NCI-H1105 treated with DMSO at 0.1 percent for 48 hours (cell line): ENCODE measurements around the gene CTAGE8.
"Not testable (repeated sequence)": the region's sequence is repeated elsewhere in the genome, so short reads cannot be mapped to it uniquely, and the experiment has no call there.

Experiments used
- DNase-seq: peaks from one replicate; lab custom pipeline; 2025; lab: John Stamatoyannopoulos, UW

Gene CTAGE8, protein sequence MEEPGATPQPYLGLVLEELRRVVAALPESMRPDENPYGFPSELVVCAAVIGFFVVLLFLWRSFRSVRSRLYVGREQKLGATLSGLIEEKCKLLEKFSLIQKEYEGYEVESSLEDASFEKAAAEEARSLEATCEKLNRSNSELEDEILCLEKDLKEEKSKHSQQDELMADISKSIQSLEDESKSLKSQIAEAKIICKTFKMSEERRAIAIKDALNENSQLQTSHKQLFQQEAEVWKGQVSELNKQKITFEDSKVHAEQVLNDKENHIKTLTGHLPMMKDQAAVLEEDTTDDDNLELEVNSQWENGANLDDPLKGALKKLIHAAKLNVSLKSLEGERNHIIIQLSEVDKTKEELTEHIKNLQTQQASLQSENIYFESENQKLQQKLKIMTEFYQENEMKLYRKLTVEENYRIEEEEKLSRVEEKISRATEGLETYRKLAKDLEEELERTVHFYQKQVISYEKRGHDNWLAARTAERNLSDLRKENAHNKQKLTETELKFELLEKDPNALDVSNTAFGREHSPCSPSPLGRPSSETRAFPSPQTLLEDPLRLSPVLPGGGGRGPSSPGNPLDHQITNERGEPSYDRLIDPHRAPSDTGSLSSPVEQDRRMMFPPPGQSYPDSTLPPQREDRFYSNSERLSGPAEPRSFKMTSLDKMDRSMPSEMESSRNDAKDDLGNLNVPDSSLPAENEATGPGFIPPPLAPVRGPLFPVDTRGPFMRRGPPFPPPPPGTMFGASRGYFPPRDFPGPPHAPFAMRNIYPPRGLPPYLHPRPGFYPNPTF

DNA sequence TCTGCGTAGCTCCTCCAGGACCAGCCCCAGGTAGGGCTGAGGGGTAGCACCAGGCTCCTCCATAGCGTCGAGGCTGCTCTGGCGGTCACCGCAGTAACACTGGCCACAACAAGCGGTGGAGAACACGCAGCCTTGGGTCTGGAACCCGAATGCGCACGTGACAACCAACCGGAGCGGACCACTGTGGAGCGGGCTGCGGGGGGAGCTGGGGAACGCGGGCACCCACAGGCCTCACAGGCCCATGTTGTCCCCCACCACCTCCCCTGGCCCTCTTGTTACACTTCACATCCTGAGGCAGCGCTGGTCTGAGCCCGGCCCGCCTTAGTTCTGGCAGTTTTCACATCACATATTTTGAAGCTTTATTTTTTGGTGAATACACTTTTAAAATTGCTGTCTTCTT is at the start of gene CTAGE8:
TSS of gene CTAGE8 (minus strand) at position 101 of the 400 bp plus-strand sequence. CDS start at position 63, 38 bp downstream.
- not testable (repeated sequence) for DNase-seq

DNA sequence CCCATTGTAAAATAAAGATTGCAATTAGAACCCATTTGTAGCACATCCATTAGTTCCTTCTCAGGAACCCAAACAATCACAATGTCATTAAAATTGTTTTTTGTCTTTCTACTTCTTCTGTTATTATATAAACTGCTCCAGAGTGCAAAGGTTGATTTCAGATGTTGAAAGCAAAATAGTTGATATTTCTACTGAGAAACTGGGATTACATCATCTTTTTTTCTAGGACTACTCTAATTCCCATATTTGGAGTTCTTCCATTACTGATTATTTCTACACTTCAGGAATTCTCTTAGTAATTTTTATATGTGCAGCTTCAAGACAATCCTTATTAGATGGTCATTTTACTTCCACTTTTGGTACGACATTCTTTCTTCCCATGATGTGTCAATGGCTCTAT is 48.4 kb upstream of the CTAGE8 start:
- not testable (repeated sequence) for DNase-seq

DNA sequence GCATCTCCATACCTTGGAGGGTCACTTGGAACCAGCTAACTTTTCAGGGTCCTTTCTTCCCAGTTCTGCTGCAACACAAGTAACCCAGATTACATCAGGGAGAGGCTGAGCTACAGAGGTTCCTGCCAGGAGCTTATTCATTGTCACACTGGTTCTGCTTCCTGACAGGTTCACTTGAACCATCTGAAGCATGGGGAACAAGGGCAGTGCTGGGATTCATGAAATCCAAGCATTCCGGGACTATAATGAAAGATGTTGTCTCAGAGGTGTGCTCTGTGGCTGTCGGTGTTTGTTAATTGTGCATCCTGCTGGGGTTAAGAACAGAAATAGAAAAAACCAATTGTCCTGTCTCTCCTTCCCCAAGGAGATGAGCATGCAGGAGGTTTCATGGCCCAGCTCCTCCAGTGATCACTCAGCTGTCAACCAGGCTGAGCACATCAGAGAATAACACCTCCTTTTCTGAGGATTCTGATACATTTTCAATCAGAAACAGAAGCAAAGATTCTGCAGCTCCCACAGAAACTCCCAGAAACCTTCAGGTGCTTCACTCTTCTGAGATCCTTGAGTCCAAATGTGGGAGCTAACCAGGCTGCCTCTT is 42.9 kb upstream of the CTAGE8 start, which contains the start of gene OR2A1:
TSS of gene OR2A1 (plus strand) at position 548 of the 598 bp plus-strand sequence. CDS start 5,706 bp downstream, outside the sequence.
- DNase-seq: not testable (repeated sequence)

DNA sequence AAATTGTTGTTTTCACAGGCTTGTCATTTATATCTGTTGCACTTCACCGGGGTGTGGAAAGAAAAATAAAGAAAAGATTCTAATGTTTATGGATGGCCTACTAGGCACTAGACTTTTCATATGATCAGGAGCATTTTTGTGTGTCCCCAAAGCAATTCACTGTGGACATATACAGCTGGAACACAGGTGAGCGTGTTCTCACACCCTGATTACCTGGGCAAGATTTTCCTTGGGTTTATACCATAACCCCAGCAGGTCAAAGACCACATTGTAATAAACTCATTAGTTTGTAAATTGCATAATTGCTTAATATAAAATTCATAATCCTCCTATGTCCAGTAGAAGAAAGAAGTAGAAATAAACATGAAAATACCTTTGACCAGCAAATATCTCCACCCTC is 42.1 kb upstream of the CTAGE8 start:
- DNase-seq: not testable (repeated sequence)

DNA sequence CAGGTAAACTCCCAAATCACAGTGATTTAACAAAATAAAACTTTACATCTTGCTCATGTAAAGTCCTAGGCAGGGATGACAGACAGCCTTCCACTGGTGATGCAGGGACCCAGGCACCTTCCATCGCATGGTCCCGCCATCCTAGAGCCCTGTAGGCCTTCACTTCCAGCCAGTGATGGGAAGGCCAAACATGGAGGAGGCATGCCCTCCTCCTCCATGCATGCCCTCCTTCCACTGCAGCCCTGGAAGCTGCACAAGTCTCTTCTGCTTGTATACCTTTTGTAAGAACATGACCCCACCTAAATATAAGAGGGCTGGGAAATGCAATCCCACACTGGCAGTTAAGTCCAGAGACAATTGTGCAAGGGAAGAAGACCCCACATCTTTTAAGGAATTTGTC is 40.6 kb upstream of the CTAGE8 start:
- not testable (repeated sequence) for DNase-seq

DNA sequence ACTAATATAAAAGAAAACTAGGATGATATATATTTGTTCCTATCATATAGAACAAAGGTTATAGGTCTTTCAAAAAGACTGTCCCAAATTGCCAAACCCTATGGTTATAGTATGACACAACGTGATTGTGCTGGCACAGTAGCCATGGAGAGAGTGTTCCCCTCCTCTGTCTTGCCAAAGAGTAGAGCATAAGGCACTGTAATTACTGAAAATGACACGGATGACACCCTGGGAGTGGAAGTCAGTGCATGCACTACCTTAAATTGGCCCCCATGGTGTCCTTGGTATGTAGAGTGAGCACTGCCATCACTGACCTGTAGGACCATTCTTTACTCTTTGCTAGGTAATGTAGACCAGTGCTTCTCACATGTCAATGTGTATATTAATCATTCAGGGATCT is 36.1 kb upstream of the CTAGE8 start:
- not testable (repeated sequence) for DNase-seq

DNA sequence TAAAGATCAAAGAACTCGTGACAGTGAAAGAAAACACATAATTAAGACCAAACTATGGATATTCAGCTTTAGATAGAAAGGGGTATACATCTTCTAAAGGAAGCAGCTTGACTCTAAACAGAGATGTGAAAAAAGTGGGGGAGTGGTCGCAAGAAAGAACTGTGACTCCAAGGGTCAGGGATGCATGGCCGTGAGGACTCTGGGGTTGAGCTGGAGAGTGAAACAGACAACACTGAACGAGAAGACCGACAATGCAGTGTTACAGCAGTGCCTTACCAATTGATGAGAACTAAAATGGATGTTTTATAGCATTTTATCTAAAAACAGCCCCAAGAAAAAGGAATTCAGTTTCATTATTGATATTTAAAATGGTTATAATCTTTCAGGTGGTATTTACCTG is 34.5 kb upstream of the CTAGE8 start:
- not testable (repeated sequence) for DNase-seq

DNA sequence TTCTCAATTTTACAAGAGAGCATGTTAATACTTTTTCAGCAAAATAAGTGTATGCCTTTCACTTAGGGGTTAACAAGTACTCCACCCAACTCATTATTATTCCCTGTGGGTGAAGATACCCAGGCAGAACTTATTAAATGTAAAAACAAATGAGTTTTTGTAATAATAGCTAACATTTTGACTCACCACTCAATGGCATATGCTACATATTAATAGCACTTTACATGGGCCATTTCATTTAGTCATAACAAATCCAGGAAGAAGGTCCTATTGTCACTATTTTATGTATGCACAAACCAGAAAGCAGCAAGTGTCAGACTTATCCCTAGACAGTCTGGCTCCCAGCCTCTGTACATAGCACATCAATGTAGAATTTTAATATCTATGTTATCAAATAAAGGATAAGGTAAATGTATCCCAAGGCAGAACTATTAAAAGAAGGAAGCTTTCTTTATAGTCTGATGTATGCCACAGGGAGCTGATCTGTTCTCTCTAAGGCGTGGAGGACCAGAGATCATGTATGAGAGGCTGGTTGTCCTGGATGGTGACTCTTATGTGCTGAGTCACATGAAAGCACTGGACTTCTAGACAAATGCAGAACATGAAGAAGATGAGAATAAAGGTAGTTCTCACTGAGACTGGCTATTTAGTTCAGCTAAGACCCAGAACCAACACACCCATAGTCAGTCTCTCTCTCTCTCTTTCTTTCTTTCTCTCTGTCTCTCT is 33.7 kb upstream of the CTAGE8 start:
- not testable (repeated sequence) for DNase-seq

DNA sequence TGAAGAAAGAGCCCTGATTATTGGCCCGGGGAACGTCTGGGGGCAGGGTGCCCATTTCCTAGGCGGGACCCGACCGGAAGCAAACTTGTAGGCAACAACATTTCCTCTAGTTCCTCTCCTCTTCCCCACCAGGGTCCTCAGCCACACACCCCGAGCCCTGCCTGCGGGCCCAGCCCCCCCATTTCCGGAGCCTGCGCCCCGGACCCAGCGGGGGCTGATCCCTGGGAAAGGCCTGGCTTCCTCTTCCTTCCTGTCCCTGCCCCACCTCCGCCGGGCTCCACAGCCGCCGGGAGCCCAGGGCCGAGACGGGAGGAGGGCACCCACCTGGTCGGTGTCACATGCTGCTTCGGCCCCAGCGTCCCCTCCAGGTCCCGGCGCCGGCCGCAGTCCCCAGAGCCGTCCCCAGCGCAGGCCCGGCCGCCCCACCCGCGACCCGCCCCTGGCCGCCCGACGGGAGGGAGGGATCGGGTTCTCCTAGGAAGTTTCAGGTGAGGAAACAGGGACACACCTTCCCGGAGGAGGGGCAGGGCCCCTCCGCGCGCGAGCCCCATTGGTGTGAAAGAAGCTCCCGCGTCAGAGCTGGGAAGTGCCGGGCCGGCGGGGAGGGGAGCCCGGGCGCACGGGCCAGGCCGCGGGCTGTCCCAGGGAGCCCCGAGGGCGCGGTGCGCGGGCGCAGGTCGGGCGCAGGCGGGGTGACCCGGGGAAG is 24.9 kb upstream of the CTAGE8 start:
- not testable (repeated sequence) for DNase-seq

DNA sequence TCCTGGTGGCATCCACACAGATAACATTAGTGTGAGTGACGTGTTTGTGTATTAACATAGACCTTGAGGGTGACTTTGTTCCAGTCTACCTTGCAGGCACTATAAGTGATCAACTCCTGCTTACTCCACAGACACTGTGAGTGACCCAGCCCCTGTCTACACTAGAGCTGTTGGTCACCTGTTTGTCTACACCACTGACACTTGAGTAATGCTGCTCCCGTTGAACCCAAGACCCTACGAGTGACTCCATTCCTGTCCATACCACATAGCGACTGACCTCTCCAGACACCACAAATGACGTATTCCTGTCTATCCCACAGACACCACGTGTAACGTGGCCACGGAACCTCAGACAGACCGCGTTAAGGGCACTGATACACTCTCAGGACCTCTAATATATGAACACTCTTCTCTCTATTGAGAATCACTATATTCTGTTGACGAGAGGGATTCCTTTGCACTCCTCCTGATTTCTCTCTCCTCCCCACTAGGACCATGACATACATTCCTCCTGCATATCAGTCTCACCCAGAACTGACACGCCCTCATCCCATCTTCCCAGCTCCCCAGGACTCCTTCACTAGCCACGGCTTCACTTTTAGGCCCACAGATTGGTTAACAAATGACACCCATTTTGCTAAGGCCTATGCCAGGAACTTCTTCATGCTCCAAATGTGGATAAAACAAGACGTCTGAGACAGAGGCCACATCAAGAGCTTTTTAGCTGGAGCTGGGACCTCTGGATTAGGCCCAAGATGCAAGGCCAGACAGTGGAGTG is 23.5 kb upstream of the CTAGE8 start:
- DNase-seq: not testable (repeated sequence)

DNA sequence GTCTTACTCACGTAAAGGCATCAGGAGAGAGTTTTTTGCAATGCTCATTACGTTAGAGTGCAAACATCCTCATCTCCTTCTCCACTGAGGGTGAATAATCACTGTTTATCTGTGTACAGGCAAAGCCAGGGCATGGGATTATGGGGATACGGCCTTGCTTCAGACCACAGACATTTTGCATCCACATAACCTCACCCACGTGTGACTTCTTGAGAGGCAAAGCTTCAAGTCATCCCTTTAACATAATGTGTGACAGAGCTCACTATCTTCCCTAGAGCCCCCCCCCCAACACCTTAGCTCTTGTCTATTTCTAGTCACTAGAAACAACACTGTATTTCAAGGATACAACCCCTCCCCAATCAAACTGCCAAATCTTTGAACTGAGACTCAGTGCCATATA is 22.5 kb upstream of the CTAGE8 start:
- not testable (repeated sequence) for DNase-seq

DNA sequence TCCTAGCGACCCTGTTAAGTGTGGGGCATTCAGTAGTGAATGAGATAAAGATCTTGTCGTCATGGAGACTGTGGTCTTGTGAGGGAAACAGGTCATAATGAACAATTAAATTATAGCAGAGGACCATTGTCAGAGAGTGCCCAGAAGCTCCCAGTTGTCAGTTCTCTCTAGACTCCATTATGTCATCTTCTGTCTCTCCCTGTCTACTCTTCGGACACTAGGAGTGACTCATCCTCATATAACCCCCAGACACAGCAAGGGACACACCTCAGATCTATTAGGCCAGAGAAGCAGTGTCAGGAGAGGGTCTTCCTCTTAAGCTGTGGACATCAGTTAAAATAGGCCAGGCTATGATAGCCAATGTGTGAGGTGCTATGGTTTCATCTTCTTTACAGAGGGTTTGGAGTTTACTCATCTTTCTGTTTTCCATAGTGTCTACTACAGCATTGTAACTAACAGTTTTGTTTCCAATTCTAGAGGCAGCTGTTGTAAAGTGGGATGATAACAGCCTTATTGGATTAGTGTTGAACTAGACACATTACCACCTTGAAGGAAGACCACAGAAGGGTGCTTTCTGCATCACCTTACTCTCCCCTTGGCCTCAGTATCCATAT is 18.2 kb upstream of the CTAGE8 start:
- not testable (repeated sequence) for DNase-seq

DNA sequence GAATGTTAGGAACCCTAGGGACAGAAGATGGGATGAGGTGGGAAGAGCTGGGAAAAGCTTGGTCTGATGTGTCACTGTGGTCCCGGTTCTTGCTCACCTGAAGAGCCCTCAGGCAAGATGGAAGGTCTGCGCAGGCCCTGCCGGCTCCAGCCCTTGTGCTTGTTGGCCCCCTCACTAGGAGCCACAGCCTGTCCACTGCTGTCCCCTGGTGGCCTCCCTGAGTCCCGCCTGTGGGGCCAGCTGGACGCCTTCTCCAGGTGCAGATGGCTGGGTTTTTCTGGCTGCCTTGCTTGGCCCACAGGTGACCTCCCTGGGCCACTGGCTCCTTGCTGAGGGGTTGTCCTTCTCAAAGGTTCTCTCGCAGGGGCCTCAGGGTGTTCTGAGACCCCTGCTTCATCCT is 14.6 kb upstream of the CTAGE8 start:
- not testable (repeated sequence) for DNase-seq

DNA sequence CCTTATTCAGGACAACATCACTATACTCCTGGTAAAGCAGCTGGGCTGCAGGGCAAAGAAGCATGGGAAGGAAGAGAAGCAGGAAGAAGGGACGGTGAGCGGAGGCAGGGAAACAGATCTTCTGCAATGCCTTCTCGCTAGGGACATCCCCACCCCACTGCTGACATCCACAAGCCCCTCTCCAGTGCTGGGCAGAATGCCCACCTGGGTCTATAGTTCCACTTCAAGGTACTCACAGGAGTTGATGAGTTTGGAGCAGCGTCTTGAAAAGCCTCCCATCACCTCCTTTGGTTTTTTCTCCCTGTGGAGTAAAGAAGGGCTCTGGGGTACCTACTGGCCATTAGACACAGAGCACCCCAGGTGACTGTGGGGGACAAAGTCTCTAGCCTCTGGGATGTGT is 13.4 kb upstream of the CTAGE8 start:
- not testable (repeated sequence) for DNase-seq

DNA sequence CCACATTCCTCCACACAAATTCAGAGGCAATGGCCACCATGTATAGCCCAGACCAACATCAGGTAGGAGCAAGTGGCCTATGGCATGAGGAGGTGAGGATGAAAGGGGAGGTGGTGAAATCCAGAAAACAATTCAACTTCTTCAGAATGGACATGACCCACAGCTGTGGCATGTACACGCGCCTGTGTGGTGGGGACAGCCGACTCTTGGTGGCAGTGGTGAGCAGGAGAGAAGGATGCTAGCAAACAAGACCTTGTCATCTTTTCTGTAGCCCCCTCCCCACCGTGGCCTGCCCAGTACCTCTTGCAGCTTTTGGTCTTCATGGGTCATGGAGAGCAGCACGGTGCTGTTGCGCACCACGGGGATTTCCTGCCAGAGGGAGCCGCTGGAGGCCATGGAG is 12.9 kb upstream of the CTAGE8 start:
- not testable (repeated sequence) for DNase-seq

DNA sequence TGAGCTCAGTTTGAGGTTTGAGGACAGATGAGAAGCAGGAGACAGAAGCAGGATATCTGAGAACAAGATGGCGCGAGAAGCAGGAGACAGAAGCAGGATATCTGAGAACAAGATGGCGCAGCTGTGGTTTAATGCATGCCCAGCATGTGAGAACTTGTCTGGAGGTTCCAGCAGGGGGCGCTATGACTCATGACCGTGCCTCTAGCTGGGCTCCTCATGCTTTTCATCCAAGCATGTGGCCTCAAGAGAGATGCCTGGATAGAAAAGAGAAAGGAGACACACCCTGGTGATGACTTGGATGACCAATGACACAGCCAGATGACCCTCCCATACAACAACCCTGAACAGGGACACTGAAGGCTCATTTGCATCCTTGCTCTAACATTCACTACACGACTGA is 10.9 kb upstream of the CTAGE8 start:
- DNase-seq: not testable (repeated sequence)

DNA sequence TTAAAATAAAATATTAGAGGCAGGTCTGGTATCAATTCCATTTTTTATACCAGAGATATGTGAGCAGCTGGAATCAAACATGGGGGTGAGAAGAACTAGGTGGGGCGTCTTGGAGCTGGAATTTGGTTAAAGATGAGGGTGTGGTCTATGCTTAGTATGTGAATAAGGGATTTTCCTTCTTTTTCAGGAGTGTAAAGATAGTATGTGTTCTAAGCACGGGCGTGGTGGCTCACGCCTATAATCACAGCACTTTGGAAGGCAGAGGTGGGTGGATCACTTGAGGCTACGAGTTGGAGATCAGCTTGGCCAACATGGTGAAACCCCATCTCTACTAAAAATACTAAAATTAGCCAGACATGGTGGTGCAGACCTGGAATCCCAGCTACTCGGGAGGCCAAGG is 6.2 kb upstream of the CTAGE8 start:
- DNase-seq: not testable (repeated sequence)

DNA sequence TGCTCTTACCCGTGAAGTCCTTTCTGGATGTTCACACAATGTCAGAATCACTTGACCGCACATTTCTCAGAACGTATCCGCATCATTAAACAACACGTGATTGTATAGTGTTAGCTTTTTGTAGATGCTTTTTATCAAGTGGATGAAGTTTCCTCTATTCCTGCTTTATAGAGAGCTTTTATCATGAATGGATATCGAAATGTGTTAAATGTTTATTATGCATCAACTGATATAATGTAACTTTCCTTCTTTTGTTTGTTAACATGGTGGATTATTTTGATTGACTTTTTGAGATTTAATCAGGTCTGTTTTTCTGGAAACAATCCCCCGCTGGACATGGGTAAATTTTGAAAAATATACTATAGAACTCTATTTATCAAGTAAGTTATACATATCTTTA is 4.4 kb downstream of the CTAGE8 start, which contains the start of gene OR2A7:
TSS of gene OR2A7 (minus strand) at position 101 of the 400 bp plus-strand sequence. CDS start 5,164 bp downstream, outside the sequence.
- DNase-seq: not testable (repeated sequence)

DNA sequence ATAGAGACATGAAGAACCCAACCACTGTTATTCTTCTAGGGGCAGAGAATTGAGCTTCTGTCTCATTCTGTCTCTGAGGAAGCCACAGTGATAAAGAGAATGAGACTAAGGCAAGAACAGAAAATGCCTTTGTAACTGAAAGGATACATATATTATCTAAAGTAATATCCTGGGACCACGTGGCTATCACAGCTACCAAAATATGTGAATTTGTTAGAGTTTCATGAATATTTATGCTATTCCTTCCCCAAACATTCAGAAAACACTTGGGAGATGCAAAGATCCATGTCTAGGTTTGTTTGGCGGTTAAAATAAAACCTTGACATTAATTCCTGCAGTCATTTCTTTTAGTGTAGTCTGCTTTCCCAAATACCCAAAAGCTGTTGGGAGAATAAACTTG is 7.0 kb downstream of the CTAGE8 start:
- not testable (repeated sequence) for DNase-seq

DNA sequence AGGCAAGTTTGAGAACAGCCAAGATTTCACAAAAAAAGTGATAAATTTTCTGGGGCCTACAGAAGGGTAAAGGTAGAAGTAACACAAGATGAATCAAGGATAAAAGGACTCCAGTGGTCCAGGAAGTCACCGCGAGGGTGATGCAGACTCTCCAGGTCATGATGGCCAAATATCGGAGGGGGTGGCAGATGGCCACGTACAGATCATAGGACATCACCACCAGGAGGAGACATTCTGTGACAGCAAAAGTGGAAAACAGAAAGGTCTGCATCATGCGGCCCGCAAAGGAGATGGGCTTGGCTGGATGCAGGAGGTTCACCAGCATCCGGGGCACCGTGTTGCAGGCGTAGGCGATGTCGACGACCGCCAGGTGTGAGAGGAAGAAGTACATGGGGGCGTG is 10.0 kb downstream of the CTAGE8 start:
- not testable (repeated sequence) for DNase-seq
